Breast epithelium (tissue), 3 donors: ENCODE data around the gene HOXD13.

Source experiments
- CTCF ChIP-seq, 3 donors: fragments of 450-650 bp; IDR thresholded peaks; one replicate each; pipeline ENCODE4 v1.5.1; 2016 to 2017; ENCODE audit warnings: antibody characterized with exemption in 3 of 3, mild to moderate bottlenecking in 3 of 3, moderate library complexity in 3 of 3
- POLR2A ChIP-seq: fragments of 450-650 bp; IDR thresholded peaks from one replicate; pipeline ENCODE4 v1.6.1; 2016; ENCODE audit warnings: antibody characterized with exemption, mild to moderate bottlenecking, moderate library complexity
- POLR2AphosphoS5 ChIP-seq, 3 donors: sonication (generic); formaldehyde crosslinking; IDR thresholded peaks; one replicate each; pipeline ENCODE4 v1.6.1; 2017; ENCODE audit warnings: antibody characterized with exemption in 3 of 3

- no peak for TF ChIP-seq CTCF (IDR thresholded peaks at IDR 0.05)
- TF ChIP-seq POLR2AphosphoS5 (IDR thresholded peaks at IDR 0.05), result no peak
- TF ChIP-seq POLR2A, result no peak
These were observed 28.6 kb upstream of the HOXD13 start for GRCh38 chr2:176063958-176064357.
